HG03066 (cell line): ENCODE results near the gene CUBN.
"Not testable (repeated sequence)": the region's sequence is repeated elsewhere in the genome, so short reads cannot be mapped to it uniquely, and the experiment has no call there.

Experiments used
- ATAC-seq: cut with Tn5 transposase; IDR thresholded peaks from one replicate; pipeline ENCODE4 v1.9.1; 2021; ENCODE audit warnings: low read depth; ENCODE audit not compliant: unreplicated experiment

CUBN gene

GRCh38 chr10:17022896-17023295, 106.7 kb downstream of the CUBN start:
- ATAC-seq, result no peak

GRCh38 chr10:17022466-17022825, 107.2 kb downstream of the CUBN start:
- no peak for ATAC-seq

DNA sequence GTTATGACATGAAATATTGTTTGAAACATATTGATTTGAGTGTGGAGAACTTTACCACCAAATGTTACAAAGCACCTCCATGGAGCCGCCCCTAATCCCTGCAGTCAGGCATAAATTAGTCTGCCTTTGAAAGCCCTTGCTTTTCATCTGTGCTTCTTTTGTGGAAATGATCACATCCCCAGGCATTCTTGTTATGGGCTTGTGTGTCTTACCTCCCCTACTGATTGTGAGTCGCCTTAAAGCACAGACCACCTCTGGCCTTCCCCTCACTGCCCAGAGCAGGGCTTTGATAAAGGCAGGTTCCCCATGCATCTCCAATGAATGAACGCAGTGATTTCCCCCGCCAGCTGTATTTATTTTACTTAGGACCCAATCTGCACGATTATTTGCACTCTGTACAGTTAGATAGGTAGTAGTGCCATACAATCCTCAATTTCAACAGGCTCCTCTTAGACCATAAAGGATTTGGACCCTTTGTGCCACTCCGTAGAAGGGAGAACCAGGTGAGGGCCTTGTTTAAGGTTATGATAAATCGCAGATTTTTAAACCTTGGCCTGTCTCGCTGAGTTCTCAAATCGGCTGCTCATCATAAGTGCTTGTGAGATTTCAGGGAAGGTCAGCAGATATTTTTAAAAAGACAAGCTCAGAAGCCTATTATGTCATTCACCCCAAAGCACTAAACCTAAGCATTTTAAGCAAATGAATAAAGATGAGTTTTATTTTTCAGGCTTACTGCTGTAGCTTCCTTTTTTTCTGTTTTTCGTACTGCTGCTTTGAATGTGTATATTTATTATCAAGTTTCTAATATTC, 107.8 kb downstream of the CUBN start:
- ATAC-seq, result no peak

GRCh38 chr10:17019696-17020095, 109.9 kb downstream of the CUBN start:
- ATAC-seq, result no peak

DNA sequence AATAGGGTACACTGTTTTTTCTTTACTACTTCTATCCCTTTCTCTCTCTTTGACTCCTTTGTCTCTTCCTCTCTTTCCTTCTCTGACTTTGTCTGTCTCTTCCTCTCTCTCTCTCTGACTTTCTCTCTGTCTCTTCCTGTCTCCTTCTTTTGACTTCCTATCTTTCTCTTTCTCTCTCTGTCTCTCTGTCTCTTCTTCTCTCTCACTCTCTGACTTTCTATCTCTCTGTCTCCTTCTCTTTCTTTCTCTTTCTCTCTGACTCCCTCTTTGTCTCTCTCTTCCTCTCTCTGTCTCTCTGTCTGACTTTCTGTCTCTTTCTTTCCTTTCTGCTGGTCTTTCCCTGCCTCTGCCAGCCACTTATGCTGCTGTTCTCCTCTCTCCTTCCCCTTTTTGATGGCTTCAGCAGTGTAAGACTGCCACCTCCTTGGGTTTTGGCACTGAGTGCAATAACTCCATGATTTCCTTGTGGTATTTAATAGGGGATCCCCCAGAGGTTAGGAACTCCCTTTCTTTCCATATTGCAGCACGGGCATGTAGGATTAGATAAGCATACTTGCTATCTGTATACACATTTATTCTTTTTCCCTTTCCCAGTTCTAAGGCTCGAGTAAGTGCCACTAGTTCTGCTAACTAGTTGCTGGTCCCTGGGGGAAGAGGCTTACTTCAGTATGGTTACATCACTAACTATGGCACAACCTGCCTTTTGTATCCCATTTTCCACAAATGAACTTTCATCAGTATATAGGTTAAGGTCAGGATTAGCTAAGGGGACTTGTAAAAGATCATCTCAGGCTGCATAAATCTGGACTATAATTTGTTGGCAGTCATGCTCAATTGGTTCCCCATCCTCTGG, 116.3 kb downstream of the CUBN start:
- not testable (repeated sequence) for ATAC-seq

- not testable (repeated sequence) for ATAC-seq
Observed at GRCh38 chr10:17012731-17013130, 116.9 kb downstream of the CUBN start.

GRCh38 chr10:17010363-17011145, 119.1 kb downstream of the CUBN start:
- no peak for ATAC-seq

GRCh38 chr10:17009212-17009700, 120.4 kb downstream of the CUBN start:
- ATAC-seq, result no peak

DNA sequence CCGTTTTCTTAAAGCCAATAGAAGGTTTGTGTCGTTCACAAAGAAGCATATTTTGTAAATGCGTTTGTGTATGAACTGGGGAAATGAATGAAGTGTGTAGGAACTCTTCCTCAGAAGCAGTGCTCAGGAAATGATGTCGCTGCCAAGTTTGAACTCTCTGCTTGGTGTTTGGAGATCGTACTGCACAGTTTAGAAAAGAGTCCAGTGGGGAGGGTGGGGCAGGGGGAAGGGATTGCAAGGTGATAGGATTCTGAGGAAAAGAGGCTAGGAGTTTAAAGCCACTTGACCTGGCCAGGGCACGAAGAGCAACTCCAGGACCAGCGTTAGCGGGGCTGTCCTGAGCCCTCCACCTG, 122.2 kb downstream of the CUBN start:
- no peak for ATAC-seq

DNA sequence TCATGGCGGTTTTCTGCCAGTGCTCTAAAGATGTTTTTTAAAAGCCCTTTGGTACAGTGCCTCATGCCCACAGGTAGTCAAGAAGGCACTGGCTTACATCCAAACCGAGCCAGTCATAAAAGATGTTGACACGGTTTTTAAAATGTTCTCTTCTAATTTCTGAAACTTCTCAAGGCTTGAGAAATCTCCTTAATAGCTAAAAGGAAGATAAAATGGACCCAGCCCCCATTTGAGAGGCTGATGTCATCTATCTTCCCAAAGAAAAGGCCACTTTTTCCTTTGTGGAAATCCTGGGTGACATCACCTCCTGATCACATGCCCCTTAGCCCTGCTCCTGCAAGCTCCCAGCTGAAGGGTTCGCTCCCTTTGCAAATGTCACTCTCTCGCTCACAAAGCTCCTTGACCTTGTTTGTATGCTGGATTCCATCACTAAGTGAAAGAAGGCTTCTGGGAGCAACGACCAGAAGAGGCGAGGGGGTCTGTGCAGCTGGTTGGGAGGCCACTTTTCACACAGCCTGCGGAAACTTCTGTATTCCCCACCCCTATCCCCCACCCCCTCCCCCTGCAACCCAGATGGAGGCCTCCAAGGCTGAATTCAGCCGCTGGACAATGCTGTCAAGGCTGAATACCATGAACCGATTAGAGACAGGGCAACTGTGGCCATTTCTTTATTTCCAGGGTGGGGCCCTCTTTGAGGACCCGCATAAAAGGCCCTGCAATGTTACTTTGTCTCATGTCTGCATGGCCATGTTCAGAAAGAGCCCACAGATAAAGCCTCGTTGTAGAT, 122.8 kb downstream of the CUBN start:
- no peak for ATAC-seq

DNA sequence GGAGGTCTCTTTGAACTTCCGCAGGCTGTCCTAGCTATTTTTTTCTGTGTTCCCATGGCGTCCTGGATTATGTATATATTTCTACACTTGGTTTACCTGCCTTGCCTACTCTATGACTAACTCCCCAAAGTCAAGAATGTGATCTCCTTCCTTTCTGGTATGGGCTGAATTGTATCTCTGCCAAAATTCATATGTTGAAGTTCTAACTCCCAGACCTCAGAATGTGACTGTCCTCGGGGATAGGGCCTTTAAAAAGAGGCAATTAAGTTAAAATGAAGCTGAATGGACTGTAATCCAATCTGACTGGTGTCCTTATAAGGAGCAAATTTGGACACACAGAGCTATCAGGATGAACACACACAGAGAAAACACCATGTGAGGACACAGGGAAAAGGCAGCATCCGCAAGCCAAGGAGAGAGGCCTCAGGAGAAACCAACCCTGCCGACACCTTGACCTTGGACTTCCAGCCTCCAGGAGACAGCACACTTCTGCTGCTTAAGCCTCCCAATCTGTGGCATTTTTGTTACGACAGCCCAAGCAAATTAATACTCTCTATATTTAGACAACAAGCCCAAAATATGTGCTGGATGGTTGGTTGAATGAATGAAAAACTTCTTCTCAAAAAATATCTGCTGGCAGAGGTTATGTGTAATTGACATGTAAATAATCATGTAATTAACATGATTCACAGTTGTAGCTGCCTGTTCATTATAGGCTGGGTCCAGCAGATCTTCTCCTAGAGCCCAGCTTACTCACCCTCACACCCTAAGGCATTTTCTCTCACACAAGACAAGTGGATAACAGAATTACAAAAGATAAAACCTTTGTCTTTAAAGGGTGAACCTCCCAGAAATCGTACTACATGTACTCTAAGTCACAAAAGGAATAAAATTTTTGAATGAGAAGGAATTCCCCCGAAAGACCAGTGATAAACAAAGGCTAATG, 123.7 kb downstream of the CUBN start:
- no peak for ATAC-seq

GRCh38 chr10:17004801-17005380, 124.7 kb downstream of the CUBN start:
- ATAC-seq, result no peak

DNA sequence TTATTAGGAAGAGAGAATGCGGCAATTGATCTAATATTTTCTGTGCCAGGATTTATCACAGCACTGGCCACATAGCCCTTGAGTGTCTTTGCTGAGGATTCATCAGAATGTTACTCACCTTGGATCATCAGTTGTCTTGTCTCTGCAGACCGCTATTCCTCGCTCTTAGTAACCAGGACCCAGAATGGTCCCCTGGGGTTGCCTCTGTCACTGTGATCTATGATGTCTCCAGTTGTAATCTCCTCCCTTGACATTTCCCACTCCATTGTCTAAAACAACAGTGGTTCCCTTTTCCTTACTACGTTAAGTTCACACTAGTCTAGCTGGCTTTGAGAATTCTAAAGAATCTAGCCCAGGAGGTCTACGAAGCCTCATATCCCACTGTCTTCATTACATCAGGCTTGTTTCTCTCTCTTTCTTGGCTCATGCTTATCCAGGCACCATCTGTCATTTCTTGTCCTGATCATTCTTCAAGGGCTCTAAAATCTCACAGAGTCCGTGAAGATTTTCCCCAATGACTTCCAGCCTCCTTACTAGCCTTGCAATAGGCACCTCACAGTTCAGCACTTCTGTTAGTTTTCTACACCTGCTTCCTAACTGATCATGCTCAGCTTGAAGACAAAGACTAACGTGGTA, 125.8 kb downstream of the CUBN start:
- ATAC-seq, result no peak

DNA sequence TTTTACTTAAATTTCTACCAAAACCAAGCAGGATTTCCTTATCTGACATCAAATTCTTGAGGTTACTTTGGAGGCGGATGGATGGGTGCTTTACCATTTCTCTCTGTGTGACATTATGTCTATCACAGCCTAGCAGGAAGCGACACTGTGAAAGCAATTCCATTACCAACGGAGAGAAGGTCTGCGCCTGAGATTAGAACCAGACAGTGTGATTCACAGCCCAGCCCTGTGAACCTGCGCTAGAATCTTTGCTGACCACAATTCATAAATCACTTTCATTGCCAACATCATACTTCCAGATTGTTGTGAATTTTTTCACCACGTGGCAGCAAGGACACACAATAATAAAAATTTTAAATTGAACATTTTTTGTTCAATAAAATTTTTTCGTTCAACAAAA, 126.5 kb downstream of the CUBN start:
- ATAC-seq, result no peak

DNA sequence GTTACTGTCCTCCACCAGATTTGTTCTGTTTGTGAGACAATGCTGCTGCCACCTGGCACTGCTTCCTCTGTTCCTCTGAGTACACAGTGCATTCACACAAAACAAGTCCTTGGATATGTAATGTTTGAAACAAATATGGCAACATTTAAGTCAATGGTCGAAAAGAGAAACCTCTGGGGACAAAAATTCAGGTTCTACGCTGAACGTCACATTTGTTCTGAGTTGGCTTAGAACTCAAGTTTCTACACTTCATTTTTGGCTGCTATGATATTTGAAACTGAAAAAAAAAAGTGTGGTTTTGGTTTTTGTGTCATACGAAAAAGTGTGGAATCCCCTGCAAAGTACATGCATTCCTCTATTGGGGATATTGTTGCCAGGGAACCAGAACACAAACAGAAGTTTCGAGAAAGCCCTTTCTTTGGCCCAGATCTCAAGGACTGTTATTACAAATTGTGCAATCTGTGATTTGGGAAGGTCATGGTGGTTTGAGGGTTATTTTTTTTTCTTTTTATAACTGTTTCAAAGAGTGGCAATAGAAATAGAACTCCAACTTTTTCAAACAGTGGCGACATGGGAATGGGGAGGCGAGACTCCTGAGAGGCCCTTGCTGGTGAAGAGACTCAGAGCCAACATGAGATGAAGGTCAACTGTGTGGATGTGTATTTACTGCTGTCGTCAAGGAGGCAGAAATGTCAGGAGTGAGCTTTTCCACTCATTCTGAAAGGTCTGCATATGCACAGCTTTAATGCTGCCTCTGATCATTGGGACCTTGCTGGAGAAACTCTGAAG, 127.5 kb downstream of the CUBN start:
- no peak for ATAC-seq

GRCh38 chr10:17001297-17001744, 128.3 kb downstream of the CUBN start:
- ATAC-seq, result no peak

DNA sequence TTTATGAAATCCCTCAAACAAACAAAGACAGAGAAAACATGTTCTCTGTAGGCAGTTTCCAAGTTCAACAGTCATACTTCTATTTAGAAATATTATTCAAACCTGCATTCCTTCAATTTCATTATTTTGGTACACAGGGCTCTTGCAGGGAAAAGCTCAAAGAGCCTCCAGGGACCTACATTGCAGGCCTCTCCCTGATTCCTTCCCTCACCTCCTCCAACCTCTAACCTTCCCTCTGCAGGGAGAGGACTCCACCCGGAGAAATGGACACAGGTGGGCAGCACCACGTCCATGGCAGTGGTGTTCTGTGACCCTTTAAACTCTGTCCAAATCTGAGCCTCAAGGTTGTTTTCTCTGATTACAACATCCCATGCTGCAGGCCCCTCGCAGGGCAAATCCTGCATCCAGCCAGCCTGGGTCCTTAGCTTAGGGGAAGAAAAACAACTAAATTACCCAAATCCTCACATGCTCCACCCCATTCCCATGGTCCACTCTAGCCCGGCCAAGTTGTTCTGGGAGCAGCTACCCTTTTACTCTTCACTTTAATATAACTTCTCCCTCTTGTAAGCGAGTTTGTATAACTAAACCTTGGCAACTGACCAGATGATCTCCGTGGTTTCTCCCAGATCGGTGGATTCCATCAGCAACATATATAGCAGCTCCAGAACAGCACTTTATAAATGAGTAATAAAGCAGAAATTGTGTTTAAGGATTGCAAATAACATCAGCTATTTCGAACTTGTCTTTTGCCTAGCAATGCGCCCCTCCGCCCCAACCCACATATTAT, 129.8 kb downstream of the CUBN start:
- ATAC-seq, result no peak
